NCI-H2107 (cell line): ENCODE results near the gene NAIP.
"Not testable (repeated sequence)": the region's sequence is repeated elsewhere in the genome, so short reads cannot be mapped to it uniquely, and the experiment has no call there.

ENCODE experiments used
- DNase-seq: peaks from one replicate; lab custom pipeline; 2025; lab: John Stamatoyannopoulos, UW

The NAIP gene, protein sequence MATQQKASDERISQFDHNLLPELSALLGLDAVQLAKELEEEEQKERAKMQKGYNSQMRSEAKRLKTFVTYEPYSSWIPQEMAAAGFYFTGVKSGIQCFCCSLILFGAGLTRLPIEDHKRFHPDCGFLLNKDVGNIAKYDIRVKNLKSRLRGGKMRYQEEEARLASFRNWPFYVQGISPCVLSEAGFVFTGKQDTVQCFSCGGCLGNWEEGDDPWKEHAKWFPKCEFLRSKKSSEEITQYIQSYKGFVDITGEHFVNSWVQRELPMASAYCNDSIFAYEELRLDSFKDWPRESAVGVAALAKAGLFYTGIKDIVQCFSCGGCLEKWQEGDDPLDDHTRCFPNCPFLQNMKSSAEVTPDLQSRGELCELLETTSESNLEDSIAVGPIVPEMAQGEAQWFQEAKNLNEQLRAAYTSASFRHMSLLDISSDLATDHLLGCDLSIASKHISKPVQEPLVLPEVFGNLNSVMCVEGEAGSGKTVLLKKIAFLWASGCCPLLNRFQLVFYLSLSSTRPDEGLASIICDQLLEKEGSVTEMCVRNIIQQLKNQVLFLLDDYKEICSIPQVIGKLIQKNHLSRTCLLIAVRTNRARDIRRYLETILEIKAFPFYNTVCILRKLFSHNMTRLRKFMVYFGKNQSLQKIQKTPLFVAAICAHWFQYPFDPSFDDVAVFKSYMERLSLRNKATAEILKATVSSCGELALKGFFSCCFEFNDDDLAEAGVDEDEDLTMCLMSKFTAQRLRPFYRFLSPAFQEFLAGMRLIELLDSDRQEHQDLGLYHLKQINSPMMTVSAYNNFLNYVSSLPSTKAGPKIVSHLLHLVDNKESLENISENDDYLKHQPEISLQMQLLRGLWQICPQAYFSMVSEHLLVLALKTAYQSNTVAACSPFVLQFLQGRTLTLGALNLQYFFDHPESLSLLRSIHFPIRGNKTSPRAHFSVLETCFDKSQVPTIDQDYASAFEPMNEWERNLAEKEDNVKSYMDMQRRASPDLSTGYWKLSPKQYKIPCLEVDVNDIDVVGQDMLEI (N-terminal part only)

GRCh38 chr5:71025289-71025953 lies at the start of gene NAIP:
NAIP (minus strand) TSS chr5:71025339; CDS start chr5:71012915, 12,424 bp downstream.
- not testable (repeated sequence) for DNase-seq

GRCh38 chr5:71067262-71067928 lies 42.3 kb upstream of the NAIP start, which contains the start of gene GTF2H2:
GTF2H2 (minus strand) TSS chr5:71067676; CDS start chr5:71062763, 4,913 bp downstream.
- not testable (repeated sequence) for DNase-seq

- DNase-seq = not testable (repeated sequence)
Measured at GRCh38 chr5:71061322-71061721, 36.2 kb upstream of the NAIP start.

- DNase-seq = not testable (repeated sequence)
Measured at GRCh38 chr5:71059426-71059825, 34.3 kb upstream of the NAIP start.

- not testable (repeated sequence) for DNase-seq
Measured at GRCh38 chr5:71044808-71045207, 19.7 kb upstream of the NAIP start.

- DNase-seq = not testable (repeated sequence)
Measured at GRCh38 chr5:71044128-71044527, 19.0 kb upstream of the NAIP start.

GRCh38 chr5:71031046-71031776 lies 6.1 kb upstream of the NAIP start:
- DNase-seq = not testable (repeated sequence)

GRCh38 chr5:71020643-71021042 lies 4.5 kb downstream of the NAIP start:
- DNase-seq = not testable (repeated sequence)

GRCh38 chr5:71018376-71019005 lies 6.6 kb downstream of the NAIP start:
- not testable (repeated sequence) for DNase-seq

GRCh38 chr5:71014176-71014575 lies 11.0 kb downstream of the NAIP start:
- DNase-seq = no peak

- DNase-seq = no peak
Measured at GRCh38 chr5:71013575-71013974, 11.6 kb downstream of the NAIP start.

GRCh38 chr5:71011194-71011792 lies 13.8 kb downstream of the NAIP start:
- DNase-seq = no peak

- not testable (repeated sequence) for DNase-seq
Measured at GRCh38 chr5:71006983-71007382, 18.2 kb downstream of the NAIP start.

GRCh38 chr5:70984882-70985281 lies 40.3 kb downstream of the NAIP start:
- DNase-seq = not testable (repeated sequence)

GRCh38 chr5:70967220-70967619 lies 57.9 kb downstream of the NAIP start:
- DNase-seq = not testable (repeated sequence)

DNA sequence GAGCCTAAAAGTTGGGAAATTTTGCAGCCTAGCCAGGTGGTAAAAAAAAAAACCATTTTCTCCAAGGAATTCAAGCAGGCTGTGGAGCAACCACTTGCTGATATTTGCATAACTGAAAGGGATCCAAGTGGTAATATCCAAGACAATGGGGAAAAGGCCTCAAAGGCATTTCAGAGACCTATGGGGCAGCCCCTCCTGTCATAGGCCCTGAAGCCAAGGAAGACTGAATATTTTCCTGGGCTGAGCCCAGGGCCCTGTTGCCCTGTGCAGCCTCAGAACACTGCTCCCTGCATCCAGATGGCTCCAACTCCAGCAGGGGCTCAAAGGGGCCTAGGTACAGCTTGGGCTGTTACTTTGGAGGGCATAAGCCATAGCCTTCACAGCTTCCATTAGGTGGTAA lies 60.6 kb downstream of the NAIP start:
- DNase-seq = not testable (repeated sequence)

DNA sequence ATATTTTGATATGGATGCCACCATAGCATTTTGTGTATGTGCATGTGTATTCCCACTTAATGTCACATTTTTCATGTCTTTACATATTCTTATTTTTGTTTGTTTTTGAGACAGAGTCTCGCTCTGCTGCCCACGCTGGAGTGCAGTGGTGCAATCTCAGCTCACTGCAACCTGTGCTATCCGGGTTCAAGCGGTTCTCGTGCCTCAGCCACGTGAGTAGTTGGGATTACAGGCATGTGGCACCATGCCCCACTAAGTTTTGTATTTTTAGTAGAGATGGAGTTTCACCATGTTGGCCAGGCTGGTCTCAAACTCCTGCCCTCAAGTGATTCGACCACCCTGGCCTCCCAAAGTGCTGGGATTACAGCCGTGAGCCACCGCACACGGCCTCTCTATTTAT lies 72.1 kb downstream of the NAIP start:
- DNase-seq = not testable (repeated sequence)

- DNase-seq = not testable (repeated sequence)
Measured at GRCh38 chr5:70932560-70932959, 92.6 kb downstream of the NAIP start.

GRCh38 chr5:70931709-70932368 lies 93.3 kb downstream of the NAIP start:
- DNase-seq = not testable (repeated sequence)
